GM12878 (cell line): ENCODE measurements around the gene NUDT1. TPM values are rescaled to one million over a fixed set of nuclear protein-coding genes. Genes with fewer than 3 reads are reported as not detected.

Experiments
- ATAC-seq: fragments of 200-7000 bp; cut with Tn5 transposase; 3 replicates; pipeline ENCODE4 v1.9.1; 2020; ENCODE audit warnings: mild to moderate bottlenecking, moderate library complexity
- BruUV-seq: library from RNA; stranded (reverse); fragments of 400-500 nt; replicated peaks from 2 replicates; lab custom pipeline; 2021; lab: Mats Ljungman, UMichigan
- CTCF ChIA-PET: fragments of 300-600 bp; sonication (Branson Sonifier 250); formaldehyde crosslinking; extraction: SDS; loops from one replicate; lab custom pipeline; 2021; ENCODE audit warnings: inconsistent platforms; lab: Yijun Ruan, JAX
- POLR2A ChIA-PET: fragments of 350-600 bp; formaldehyde crosslinking; extraction: SDS; loops from one replicate; lab custom pipeline; 2021; ENCODE audit warnings: inconsistent platforms; lab: Charles Lee
- RAD21 ChIA-PET: fragments of 300-600 bp; sonication (Branson Sonifier 250); formaldehyde crosslinking; loops from one replicate; lab custom pipeline; 2023; ENCODE audit warnings: antibody characterized with exemption; ENCODE audit not compliant: unreplicated experiment; lab: Charles Lee
- SMC1A ChIA-PET: fragments of 300-600 bp; sonication (Branson Sonifier 250); formaldehyde crosslinking; loops from one replicate; lab custom pipeline; 2023; ENCODE audit not compliant: unreplicated experiment, uncharacterized antibody; lab: Charles Lee
- DNase-seq: peaks from one replicate; pipeline ENCODE4 v3.0.0-alpha.2; 2011; ENCODE audit warnings: low read depth, low spot score
- FAIRE-seq: peaks from 3 replicates; lab custom pipeline; 2011; peaks lifted over from hg19 to GRCh38; lab: Jason Lieb, UNC
- H2AFZ ChIP-seq: 2 replicates; pipeline ENCODE4 v1.6.0; 2011; ENCODE audit warnings: low read depth, low read length, control low read depth; ENCODE audit not compliant: control insufficient read depth
- H3K27ac ChIP-seq: 2 replicates; pipeline ENCODE4 v1.5.1; 2011; ENCODE audit warnings: control low read depth; ENCODE audit not compliant: control insufficient read depth, insufficient read depth
- H3K27me3 ChIP-seq, 2 experiments: replicated peaks in 1 of 2; 2 replicates each; pipeline versions ENCODE4 v1.6.0 to v1.6.1; 2011; ENCODE audit warnings: low read length in 1 of 2; ENCODE audit not compliant: control insufficient read depth in 2 of 2, insufficient read depth in 2 of 2
- H3K36me3 ChIP-seq, 2 experiments: 2 replicates each; pipeline ENCODE4 v1.5.1; 2011; ENCODE audit warnings: low read length in 1 of 2; ENCODE audit not compliant: control insufficient read depth in 2 of 2, insufficient read depth in 2 of 2
- H3K4me1 ChIP-seq: 2 replicates; pipeline ENCODE4 v1.6.1; 2011; ENCODE audit warnings: mild to moderate bottlenecking, low read length, moderate library complexity, mixed read lengths; ENCODE audit not compliant: control insufficient read depth, insufficient read depth
- H3K4me2 ChIP-seq: 2 replicates; pipeline ENCODE4 v1.6.0; 2011; ENCODE audit warnings: control low read depth; ENCODE audit not compliant: control insufficient read depth, insufficient read depth
- H3K4me3 ChIP-seq: fragments of 200-600 bp; sonication (generic); 2 replicates; pipeline ENCODE4 v1.5.1; 2016
- H3K79me2 ChIP-seq: 2 replicates; pipeline ENCODE4 v1.6.0; 2011; ENCODE audit warnings: low read length; ENCODE audit not compliant: control insufficient read depth, insufficient read depth
- H3K9ac ChIP-seq: 2 replicates; pipeline ENCODE4 v1.8.0; 2011; ENCODE audit warnings: low read length, control low read depth, mixed read lengths; ENCODE audit not compliant: control insufficient read depth, insufficient read depth
- H3K9me3 ChIP-seq: replicated peaks from 3 replicates; pipeline ENCODE4 v1.5.1; 2011; ENCODE audit warnings: mild to moderate bottlenecking, low read length; ENCODE audit not compliant: control insufficient read depth, insufficient read depth
- H4K20me1 ChIP-seq: 2 replicates; pipeline ENCODE4 v1.6.0; 2011; ENCODE audit not compliant: control insufficient read depth, insufficient read depth
- POU2F2 ChIP-seq: IDR thresholded peaks from 3 replicates; pipeline ENCODE4 v1.6.1; 2011; ENCODE audit warnings: low read depth, mild to moderate bottlenecking, low read length, borderline replicate concordance
- RB1 ChIP-seq: fragments of 450-650 bp; formaldehyde crosslinking; IDR thresholded peaks from 2 replicates; pipeline ENCODE4 v1.6.1; 2017; ENCODE audit warnings: mild to moderate bottlenecking, borderline replicate concordance
- SMARCA5 ChIP-seq: fragments of 450-650 bp; IDR thresholded peaks from 2 replicates; pipeline ENCODE4 v1.6.1; 2017; ENCODE audit warnings: mild to moderate bottlenecking
- STAT3 ChIP-seq: IDR thresholded peaks from 2 replicates; pipeline ENCODE4 v1.6.1; 2011; ENCODE audit warnings: low read depth, low read length, improper control_type of control experiment
- YBX1 ChIP-seq: fragments of 450-650 bp; IDR thresholded peaks from 2 replicates; pipeline ENCODE4 v1.6.1; 2016; ENCODE audit warnings: antibody characterized with exemption
- WGBS: methylation state at CpG from one replicate; pipeline ENCODE4 v1.1.6; 2016; ENCODE audit warnings: low lambda C conversion rate; ENCODE audit not compliant: insufficient replicate concordance, insufficient coverage; ENCODE audit errors: missing lambda C conversion rate; 5-methylcytosine and 5-hydroxymethylcytosine counted together
- in situ Hi-C: fragments of 300-500 bp; cut with MboI; formaldehyde crosslinking; loops from 9 replicates; pipeline ENCODE4 v1.14.3; 2018; ENCODE audit warnings: mixed read lengths
- intact Hi-C: fragments of 100-400 bp; cut with micrococcal nuclease; formaldehyde crosslinking; loops from one replicate; pipeline ENCODE4 v1.14.2; 2022; ENCODE audit not compliant: unreplicated experiment
- polyA plus RNA-seq, 11 experiments: library from polyadenylated mRNA; depleted of rRNA in 4 of 11; unstranded in 6 of 11; stranded (reverse) in 5 of 11; fragments of >200 nt; fragmentation: Nextera tagmentation in 4 of 11; fragmentation: Illumina TruSeq in 1 of 11; extraction: Ambion mirVana in 4 of 11; extraction: Trizol in 1 of 11; gene quantifications; 1 replicate in 1 of 11; 2 replicates in 10 of 11; pipeline versions ENCODE4 v1.2.1 to v1.2.3, GENCODE V29; 2011 to 2016; ENCODE audit warnings: inconsistent platforms in 2 of 11, missing spikeins in 2 of 11, low read depth in 1 of 11
- total RNA-seq, 4 experiments: library from RNA; depleted of rRNA in 3 of 4; stranded (reverse); fragments of >200 nt in 3 of 4; fragmentation: Illumina TruSeq in 1 of 4; extraction: Trizol in 1 of 4; gene quantifications; 2 replicates each; pipeline versions ENCODE4 v1.2.1 to v1.2.3, GENCODE V29; 2013 to 2021
- TF ChIP-seq, protein P1 (sequence below): fragments of 450-650 bp; IDR thresholded peaks from 2 replicates; pipeline ENCODE4 v1.6.1; 2018; ENCODE audit warnings: borderline replicate concordance, mild to moderate bottlenecking; ENCODE audit not compliant: partially characterized antibody

The NUDT1 gene
- total and polyA plus RNA-seq, 10 of the 15 experiments (the other 5 are each of a cell fraction or from before 2014, with no cell fraction given) = 7.7 to 122 (median 59.2) TPM

DNA sequence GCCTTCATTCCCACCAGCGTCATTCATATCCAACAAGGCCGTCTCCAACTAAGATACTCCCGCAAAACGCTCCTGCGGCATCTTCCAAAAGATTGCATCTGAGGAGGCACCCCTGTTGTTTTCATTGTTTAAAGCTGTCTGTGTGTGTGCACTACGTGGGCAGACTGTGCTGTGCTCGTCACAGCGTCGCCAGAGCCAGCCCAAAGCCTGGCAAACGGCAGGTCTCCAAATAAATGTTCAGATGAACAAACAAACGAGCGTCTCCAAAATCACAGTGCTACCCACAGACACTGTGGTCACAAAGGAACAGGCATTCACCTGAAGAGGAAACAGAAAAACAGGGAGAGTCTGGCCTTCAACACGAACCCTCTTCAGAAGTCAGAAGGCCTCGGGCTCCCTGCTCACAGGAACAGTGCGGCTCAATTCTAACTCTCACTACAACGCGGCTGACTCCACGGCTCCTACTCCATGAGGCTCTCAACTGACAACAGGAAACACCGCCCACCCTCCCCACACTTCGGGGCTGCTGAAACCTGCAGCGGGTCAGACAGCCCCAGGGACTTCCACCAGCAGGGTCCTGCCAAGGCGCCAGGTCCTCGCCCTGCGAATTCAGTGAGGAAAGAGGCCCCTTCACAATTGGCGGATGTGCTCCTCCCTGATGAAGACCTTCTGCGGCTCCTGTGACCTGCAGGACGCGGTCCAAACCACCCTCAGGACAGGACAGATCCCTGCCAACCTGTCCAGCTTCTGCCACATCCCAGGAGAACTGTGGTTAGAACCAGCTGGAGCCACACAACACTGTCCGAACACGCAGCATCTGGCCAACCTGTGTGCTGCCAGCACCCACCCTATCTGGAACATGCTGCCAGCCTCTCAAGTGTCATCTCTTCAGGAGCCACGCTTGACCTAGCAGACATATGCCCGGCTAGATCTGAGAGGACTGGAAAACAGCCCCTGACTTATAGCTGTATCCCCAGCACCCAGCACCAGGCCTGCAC is 45.3 kb upstream of the NUDT1 start:
- ChIA-PET RAD21 (interaction anchor here (1.4 to 2.9 kb wide), 3 partner anchors 7 to 97 kb away, joined by 4 to 14 read pairs (median 4); no protein-coding TSS in a partner anchor), CTCF (interaction anchor here (3.1 to 3.2 kb wide), 2 partner anchors 12 to 97 kb away, joined by 24 to 27 read pairs; no protein-coding TSS in a partner anchor), SMC1A (interaction anchor here (2.4 kb wide), 1 partner anchor 97 kb away, joined by 15 read pairs; no protein-coding TSS in a partner anchor), POLR2A (interaction anchor here (0.5 kb wide), 1 partner anchor 237 kb away, joined by 3 read pairs; no protein-coding TSS in a partner anchor)
- Histone ChIP-seq H3K27me3 (no peaks in the 10 kb centered on the region), H4K20me1 (no peaks in the 10 kb centered on the region), H3K4me2 (no peak overlapping the region), H2AFZ (no peak overlapping the region), H3K27ac (no peak overlapping the region), H3K4me3 (no peak overlapping the region), H3K4me1 (no peaks in the 10 kb centered on the region), H3K9ac (no peak overlapping the region), H3K36me3 (peaks cover 6 to 35% of the 10 kb centered on the region in 2 experiments; a peak in 3 of 4 replicates), H3K79me2 (no peaks in the 10 kb centered on the region), H3K9me3 (peaks cover 4% of the 10 kb centered on the region; the same call in 1 of the 3 replicates)
- intact Hi-C loops = no loop called here
- FAIRE-seq (no peak), DNase-seq (no peak), ATAC-seq (no peak)
- in situ Hi-C loops = no loop called here
- TF ChIP-seq YBX1 (no peak), STAT3 (no peak), RB1 (no peak), POU2F2 (no peak), SMARCA5 (no peak)
- TF ChIP-seq, protein P1, sequence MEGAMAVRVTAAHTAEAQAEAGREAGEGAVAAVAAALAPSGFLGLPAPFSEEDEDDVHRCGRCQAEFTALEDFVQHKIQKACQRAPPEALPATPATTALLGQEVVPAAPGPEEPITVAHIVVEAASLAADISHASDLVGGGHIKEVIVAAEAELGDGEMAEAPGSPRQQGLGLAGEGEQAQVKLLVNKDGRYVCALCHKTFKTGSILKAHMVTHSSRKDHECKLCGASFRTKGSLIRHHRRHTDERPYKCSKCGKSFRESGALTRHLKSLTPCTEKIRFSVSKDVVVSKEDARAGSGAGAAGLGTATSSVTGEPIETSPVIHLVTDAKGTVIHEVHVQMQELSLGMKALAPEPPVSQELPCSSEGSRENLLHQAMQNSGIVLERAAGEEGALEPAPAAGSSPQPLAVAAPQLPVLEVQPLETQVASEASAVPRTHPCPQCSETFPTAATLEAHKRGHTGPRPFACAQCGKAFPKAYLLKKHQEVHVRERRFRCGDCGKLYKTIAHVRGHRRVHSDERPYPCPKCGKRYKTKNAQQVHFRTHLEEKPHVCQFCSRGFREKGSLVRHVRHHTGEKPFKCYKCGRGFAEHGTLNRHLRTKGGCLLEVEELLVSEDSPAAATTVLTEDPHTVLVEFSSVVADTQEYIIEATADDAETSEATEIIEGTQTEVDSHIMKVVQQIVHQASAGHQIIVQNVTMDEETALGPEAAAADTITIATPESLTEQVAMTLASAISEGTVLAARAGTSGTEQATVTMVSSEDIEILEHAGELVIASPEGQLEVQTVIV = no peak
- WGBS = 93% methylated on average over 32 of the region's 32 CpGs
- BruUV-seq = no TSS peak
